ENCODE results near the gene CASP4.
A peak's percentile ranks its signal among the peaks of the same experiment; 100 is the strongest.
"Not testable (repeated sequence)": the region's sequence is repeated elsewhere in the genome, so short reads cannot be mapped to it uniquely, and the experiment has no call there.

Gene CASP4

GRCh38 chr11:104968355-104968855 is at the start of gene CASP4:
CASP4 (minus strand) TSS chr11:104968574; CDS start chr11:104968525, 49 bp downstream.
- no peak for DNase-seq

DNA sequence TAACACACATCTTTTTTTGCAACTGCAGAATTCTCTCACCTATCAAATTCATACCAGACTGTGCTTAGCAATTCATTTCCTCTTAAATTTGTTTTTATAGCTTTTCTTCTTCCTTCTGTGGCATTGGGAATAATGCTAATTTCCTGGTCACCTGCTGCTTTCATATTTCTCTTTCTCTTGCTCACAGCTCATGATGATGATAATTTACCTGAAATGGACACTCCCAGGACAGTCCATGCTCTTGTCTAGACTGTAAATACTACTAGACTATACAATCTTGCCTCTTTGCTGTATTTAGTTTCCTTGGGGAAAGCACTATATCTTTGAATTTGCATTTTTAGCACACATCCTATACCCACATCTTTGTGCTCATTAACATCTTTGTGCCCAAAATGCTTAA is 39.1 kb upstream of the CASP4 start:
- no peak for DNase-seq

DNA sequence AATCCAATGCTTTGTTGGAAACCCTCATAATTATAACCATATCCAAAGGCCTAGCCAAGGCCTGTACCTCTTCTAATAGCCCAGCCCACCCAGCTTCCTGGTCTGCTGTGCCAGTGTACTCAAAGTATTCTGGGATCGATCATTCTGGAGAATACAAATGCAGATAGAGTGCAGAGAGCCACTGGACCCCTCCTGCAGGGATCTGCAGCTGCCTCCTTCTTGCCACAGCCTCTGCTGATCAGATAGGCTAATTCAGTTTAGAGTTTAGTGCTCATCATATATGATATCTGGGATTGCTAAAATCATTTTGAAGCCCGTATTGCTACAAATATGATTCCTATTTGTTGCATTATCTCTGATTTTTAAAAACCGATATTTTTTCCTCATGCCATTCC is 37.1 kb upstream of the CASP4 start:
- DNase-seq, result no peak

GRCh38 chr11:105004021-105004420 is 35.6 kb upstream of the CASP4 start:
- DNase-seq, result no peak

- no peak for DNase-seq
Measured at GRCh38 chr11:105003151-105003550, 34.8 kb upstream of the CASP4 start.

GRCh38 chr11:105000797-105001196 is 32.4 kb upstream of the CASP4 start:
- DNase-seq, result peak; percentile 79

DNA sequence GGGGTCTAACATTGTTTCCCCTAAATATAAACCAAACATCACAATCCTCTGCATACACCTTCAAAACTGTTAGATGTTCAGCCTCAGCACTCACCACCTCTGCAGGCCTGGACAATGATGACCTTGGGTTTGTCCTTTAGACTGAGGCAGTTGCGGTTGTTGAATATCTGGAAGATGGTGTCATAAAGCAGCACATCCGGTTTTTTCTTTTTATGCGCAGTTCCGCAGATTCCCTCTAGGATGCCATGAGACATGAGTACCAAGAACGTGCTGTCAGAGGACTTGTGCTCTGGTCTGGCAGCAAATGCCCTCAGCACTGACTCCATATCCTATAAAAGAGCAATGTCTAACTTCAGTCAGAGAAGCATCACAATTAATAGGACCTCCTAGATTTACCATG is 31.8 kb upstream of the CASP4 start:
- DNase-seq, result no peak

DNA sequence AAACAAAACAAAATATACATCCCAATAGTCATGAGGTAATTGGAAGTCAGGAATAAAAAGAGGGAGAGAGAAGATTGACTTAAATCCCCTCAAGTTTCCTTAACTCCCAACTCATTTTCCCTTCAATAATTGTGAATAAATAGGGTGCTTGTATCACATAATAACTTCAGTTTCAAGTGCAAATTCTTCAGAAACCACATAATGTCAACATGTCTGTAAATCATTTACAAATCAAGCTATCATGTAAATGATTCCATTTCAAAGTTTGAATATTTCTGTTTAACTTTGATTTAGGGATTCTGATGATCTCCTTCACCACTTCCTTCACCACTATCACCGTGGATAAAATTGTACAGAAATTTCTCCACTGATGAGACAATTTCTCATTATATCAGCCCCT is 31.3 kb upstream of the CASP4 start:
- DNase-seq, result no peak

DNA sequence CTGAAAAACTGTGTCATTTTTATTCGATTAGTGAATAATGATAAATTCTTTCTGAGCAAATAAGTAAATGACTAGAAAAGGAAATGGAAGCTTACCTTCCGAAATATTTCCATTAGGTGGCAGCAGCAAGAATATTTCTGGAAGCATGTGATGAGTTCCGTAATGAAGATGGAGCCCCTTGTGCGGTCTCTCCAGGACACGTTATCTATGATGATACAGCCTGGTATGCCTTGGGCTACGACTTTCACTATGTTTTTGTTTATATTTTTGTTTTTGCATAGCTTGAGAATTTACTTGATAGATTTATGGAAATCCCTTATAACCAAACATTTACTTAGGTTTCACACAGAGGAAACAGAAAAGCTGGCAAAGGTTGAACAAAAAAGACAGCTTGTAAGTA is 28.9 kb upstream of the CASP4 start:
- no peak for DNase-seq

DNA sequence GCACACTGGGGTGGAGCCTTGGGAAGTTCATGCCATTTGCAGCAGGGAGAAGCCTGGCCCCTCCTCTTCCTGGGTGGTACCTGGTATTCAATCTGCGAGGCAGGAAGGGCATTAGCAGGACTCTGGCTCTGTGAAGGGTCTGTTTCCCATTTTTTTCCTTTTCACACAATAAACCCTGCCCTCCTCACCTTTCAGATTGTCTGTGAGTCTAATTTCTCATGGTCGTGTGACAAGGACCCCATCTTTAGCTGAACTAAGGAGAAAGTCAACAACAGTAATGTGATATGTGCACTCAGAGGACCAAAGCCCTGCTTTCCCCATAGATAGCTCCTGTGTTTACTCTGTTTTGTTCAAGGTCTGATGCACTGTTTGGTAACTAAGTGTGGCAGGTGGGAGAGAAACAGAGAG is 26.6 kb upstream of the CASP4 start:
- DNase-seq, result no peak

- no peak for DNase-seq
Measured at GRCh38 chr11:104992781-104993180, 24.4 kb upstream of the CASP4 start.

GRCh38 chr11:104991994-104992393 is 23.6 kb upstream of the CASP4 start:
- DNase-seq, result no peak

GRCh38 chr11:104984808-104985207 is 16.4 kb upstream of the CASP4 start:
- no peak for DNase-seq

- no peak for DNase-seq
Measured at GRCh38 chr11:104979839-104980238, 11.5 kb upstream of the CASP4 start.

DNA sequence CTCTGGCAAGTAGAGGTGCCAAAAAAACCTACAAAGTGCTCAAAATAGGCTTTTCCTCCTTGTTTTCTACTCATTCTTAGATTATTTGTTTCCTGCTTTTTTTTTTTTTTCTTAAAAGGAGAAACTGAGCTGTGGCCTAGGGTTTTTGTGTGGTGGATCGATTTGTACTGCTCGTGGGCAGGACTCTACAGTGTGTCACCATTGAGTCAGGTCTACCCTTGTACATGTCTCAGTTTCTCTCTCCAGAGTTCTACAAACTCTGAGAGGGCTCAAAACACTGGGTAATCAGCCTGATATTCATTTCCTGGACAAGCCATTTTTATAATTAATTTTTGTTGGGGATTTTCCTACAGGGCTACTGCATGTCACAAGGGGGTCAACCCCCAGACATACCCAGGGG is 5.2 kb upstream of the CASP4 start:
- no peak for DNase-seq

DNA sequence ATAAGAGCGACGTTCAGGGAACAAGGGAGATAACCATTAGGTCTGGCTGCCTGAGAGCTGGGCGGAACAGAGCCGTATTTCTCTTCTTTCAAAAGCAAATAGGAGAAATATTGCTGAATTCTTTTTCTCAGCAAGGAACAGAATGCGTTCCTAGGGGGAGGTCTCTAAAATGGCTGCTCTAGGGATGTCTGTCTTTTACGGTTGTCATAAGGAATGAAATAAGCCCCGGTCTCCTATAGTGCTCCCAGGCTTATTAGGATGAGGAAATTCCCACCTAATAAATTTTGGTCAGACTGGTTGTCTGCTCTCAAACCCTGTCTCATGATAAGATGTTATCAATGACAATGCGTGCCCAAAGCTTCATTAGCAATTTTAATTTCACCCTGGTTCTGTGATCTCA is 4.5 kb upstream of the CASP4 start:
- not testable (repeated sequence) for DNase-seq

GRCh38 chr11:104970756-104971155 is 2.4 kb upstream of the CASP4 start:
- no peak for DNase-seq

GRCh38 chr11:104968856-104969776 is 742 bp upstream of the CASP4 start:
- no peak for DNase-seq

GRCh38 chr11:104967534-104968354 is 630 bp downstream of the CASP4 start:
- DNase-seq, result no peak

DNA sequence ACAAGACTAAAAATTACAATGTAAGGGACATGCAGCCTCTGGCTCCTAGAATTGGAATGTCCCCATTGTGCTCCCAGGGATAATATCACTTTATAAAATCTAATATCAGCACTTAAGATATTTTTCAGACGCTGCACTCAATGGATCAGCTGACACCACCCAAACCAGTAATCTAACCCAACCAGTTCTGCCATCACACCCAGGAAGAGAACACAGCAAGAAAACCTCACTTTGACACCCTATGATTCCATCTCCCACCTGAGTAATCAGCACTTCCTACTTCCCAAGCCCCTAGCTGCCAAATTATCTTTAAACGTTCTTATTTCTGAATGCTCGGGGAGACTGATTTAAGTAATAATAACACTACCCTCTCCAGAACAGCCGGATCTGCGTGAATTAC is 2.6 kb downstream of the CASP4 start:
- no peak for DNase-seq

GRCh38 chr11:104964247-104964646 is 4.1 kb downstream of the CASP4 start:
- no peak for DNase-seq

DNA sequence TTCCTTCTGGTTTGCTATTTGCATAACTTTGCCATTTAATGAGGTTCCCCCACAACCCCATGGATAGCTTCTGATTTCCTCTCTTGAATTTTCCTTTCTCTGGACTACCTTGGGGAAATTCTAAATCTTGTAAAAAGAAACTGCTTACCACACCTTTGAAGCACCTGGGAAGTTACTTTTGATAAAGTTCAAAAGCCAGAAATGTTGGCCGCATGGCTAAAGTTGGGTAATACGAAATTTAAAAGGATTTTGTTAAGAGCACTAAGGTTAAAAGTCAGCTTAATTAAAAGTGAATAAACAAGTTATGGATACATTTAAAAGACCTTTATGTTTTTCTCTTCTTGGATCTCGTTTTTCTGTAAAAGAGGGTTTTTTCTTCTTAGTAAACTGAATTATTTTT is 5.5 kb downstream of the CASP4 start:
- DNase-seq, result no peak

- no peak for DNase-seq
Measured at GRCh38 chr11:104957280-104957679, 11.1 kb downstream of the CASP4 start.

DNA sequence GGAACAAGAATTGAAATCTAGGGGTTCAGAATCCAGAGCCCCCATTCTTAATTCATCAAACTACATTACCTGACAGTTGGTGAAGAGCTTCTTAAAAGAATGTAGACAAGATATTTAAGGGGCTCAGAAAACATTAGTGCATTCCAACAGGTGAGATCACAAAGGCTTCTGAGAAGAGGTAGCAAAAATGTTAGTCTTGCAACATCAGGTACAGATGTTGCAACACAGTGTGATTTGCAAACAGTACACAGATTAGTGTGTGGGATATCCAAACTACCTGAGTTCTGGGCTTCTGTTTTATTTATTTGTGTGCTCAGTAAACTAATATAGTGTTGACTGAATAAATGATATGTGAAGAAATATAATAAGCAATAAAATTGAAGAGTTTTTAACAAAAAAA is 11.8 kb downstream of the CASP4 start:
- no peak for DNase-seq
